Bronchial epithelial cell (primary cell): ENCODE data around the gene CPM. TPM values are rescaled to one million over a fixed set of nuclear protein-coding genes. Genes with fewer than 3 reads are reported as not detected.
A peak's percentile ranks its signal among the peaks of the same experiment; 100 is the strongest.

Experiments
- DNase-seq: peaks from one replicate; pipeline ENCODE4 v3.0.0-alpha.2; 2010; ENCODE audit warnings: low read depth
- FAIRE-seq: peaks from 2 replicates; lab custom pipeline; 2011; peaks lifted over from hg19 to GRCh38; lab: Jason Lieb, UNC
- H3K27me3 ChIP-seq: 2 replicates; pipeline ENCODE4 v1.5.1; 2011; ENCODE audit warnings: low read length; ENCODE audit not compliant: control insufficient read depth, insufficient read depth
- H3K36me3 ChIP-seq: 2 replicates; pipeline ENCODE4 v1.5.1; 2011; ENCODE audit warnings: low read length; ENCODE audit not compliant: control insufficient read depth, insufficient read depth
- H3K4me3 ChIP-seq: 2 replicates; pipeline ENCODE4 v1.5.1; 2011; ENCODE audit warnings: mild to moderate bottlenecking, low read depth, low read length, control low read depth
- CTCF ChIP-seq: IDR thresholded peaks from 2 replicates; pipeline ENCODE4 v1.5.1; 2011; ENCODE audit warnings: mild to moderate bottlenecking, moderate library complexity, low read length, control low read depth, inconsistent platforms; ENCODE audit not compliant: insufficient read depth, severe bottlenecking
- total RNA-seq: library from RNA; depleted of rRNA; stranded (reverse); fragments of >200 nt; gene quantifications from 2 replicates; pipeline ENCODE4 v1.2.1, GENCODE V29; 2014

The CPM gene
- total RNA-seq: 7.1 and 28.5 TPM in 2 replicates

GRCh38 chr12:68932961-68933893 is at the start of gene CPM:
Gene CPM (minus strand): TSS chr12:68933171. CDS start chr12:68932837, 334 bp downstream.
- Histone ChIP-seq H3K4me3 (peak within 1 kb of the TSS; percentile 80), H3K36me3 (no peaks in the 10 kb centered on the region), H3K27me3 (no peaks in the 10 kb centered on the region)
- FAIRE-seq (no peak), DNase-seq (peak; percentile 49)
- TF ChIP-seq CTCF: no peak

- no peaks in the 10 kb centered on the region for H3K36me3 ChIP-seq
- DNase-seq: no peak
- no peaks in the 10 kb centered on the region for H3K27me3 ChIP-seq
- no peak for FAIRE-seq
- no peak for TF ChIP-seq CTCF
- no peak overlapping the region for H3K4me3 ChIP-seq
Observed at GRCh38 chr12:68981516-68981915, 48.5 kb upstream of the CPM start.

GRCh38 chr12:68980476-68981212 is 47.7 kb upstream of the CPM start:
- FAIRE-seq (no peak), DNase-seq (peak; percentile 93)
- Histone ChIP-seq H3K27me3 (no peaks in the 10 kb centered on the region), H3K36me3 (no peaks in the 10 kb centered on the region), H3K4me3 (no peak overlapping the region)
- no peak for TF ChIP-seq CTCF

GRCh38 chr12:68978678-68979077 is 45.7 kb upstream of the CPM start:
- no peak for TF ChIP-seq CTCF

GRCh38 chr12:68977909-68978610 is 45.1 kb upstream of the CPM start:
- DNase-seq (no peak), FAIRE-seq (peak; percentile 58)
- TF ChIP-seq CTCF: no peak
- Histone ChIP-seq H3K36me3 (no peaks in the 10 kb centered on the region), H3K4me3 (no peak overlapping the region), H3K27me3 (no peaks in the 10 kb centered on the region)

More at GRCh38 chr12:68978678-68979077, 45.7 kb upstream of the CPM start:
- no peak for FAIRE-seq
- Histone ChIP-seq H3K4me3 (no peak overlapping the region), H3K36me3 (no peaks in the 10 kb centered on the region), H3K27me3 (no peaks in the 10 kb centered on the region)
- no peak for DNase-seq
